Measurements from ENCODE around the gene FCER1A.
"Not testable (repeated sequence)": the region's sequence is repeated elsewhere in the genome, so short reads cannot be mapped to it uniquely, and the experiment has no call there.

Gene FCER1A

GRCh38 chr1:159349374-159349773 lies 47.2 kb downstream of the FCER1A start:
- not testable (repeated sequence) for DNase-seq (ENCODE audit: low read depth in 2 of 2)

- DNase-seq (ENCODE audit: low read depth in 2 of 2) = no peak
These were observed 50.3 kb downstream of the FCER1A start for GRCh38 chr1:159352436-159352835.
